Heart left ventricle (tissue), 16 donors: Measurements from ENCODE around the gene CACNA1E. TPM values are rescaled to one million over a fixed set of nuclear protein-coding genes. Genes with fewer than 3 reads are reported as not detected.

Experiments used
- ATAC-seq, 4 donors: fragments of 200-7000 bp; cut with Tn5 transposase; one replicate each; pipeline ENCODE4 v1.9.1; 2020 to 2022; ENCODE audit warnings: moderate library complexity in 4 of 4, mild to moderate bottlenecking in 3 of 4, moderate number of reproducible peaks in 1 of 4
- DNase-seq, 5 donors: peaks; one replicate each; pipeline ENCODE4 v3.0.0-alpha.2; 2020
- H3K27ac ChIP-seq, 12 donors: fragments of 200-600 bp; sonication (generic) in 4 of 12; one replicate each; pipeline versions ENCODE4 v1.5.0 to v1.8.0; 2016 to 2022; ENCODE audit warnings: mild to moderate bottlenecking in 2 of 12
- H3K27me3 ChIP-seq, 9 donors: fragments of 200-600 bp; sonication (generic) in 2 of 9; one replicate each; pipeline versions ENCODE4 v1.5.1 to v1.8.0; 2016 to 2022; ENCODE audit warnings: mild to moderate bottlenecking in 3 of 9
- H3K36me3 ChIP-seq, 9 donors: fragments of 200-600 bp; sonication (generic) in 2 of 9; one replicate each; pipeline versions ENCODE4 v1.5.0 to v1.8.0; 2018 to 2022; ENCODE audit warnings: mild to moderate bottlenecking in 2 of 9
- H3K4me1 ChIP-seq, 12 donors: fragments of 200-600 bp; sonication (generic) in 4 of 12; one replicate each; pipeline versions ENCODE4 v1.5.0 to v1.8.0; 2016 to 2022; ENCODE audit warnings: mild to moderate bottlenecking in 3 of 12
- H3K4me3 ChIP-seq, 12 donors: fragments of 200-600 bp; sonication (generic) in 4 of 12; one replicate each; pipeline versions ENCODE4 v1.5.0 to v1.8.0; 2017 to 2022; ENCODE audit warnings: mild to moderate bottlenecking in 9 of 12, moderate library complexity in 4 of 12
- H3K9me3 ChIP-seq, 12 donors: fragments of 200-600 bp; sonication (generic) in 4 of 12; one replicate each; pipeline versions ENCODE4 v1.5.0 to v1.8.0; 2016 to 2022; ENCODE audit warnings: mild to moderate bottlenecking in 1 of 12
- CTCF ChIP-seq, 12 donors: fragments of 200-600 bp; sonication (generic) in 4 of 12; IDR thresholded peaks; one replicate each; pipeline versions ENCODE4 v1.5.0 to v1.8.0; 2018 to 2022; ENCODE audit warnings: antibody characterized with exemption in 12 of 12, mild to moderate bottlenecking in 5 of 12
- POLR2A ChIP-seq, 2 donors: fragments of 450-650 bp; IDR thresholded peaks; one replicate each; pipeline ENCODE4 v1.6.1; 2017; ENCODE audit warnings: antibody characterized with exemption in 2 of 2, mild to moderate bottlenecking in 2 of 2, moderate library complexity in 2 of 2
- WGBS, 4 donors: extraction: QIAGEN DNeasy Blood & Tissue Kit in 2 of 4; methylation state at CpG; one replicate each; pipeline versions ENCODE4 v1.1.5 to v1.1.7; 2013 to 2018; 5-methylcytosine and 5-hydroxymethylcytosine counted together
- intact Hi-C, 10 donors: fragments of 100-400 bp; cut with DNase I; formaldehyde crosslinking; loops; one replicate each; pipeline versions ENCODE4 v1.11.1 to v1.14.2; 2022
- polyA plus RNA-seq, 2 donors: library from polyadenylated mRNA; stranded (reverse); fragments of 200-250 nt; gene quantifications; one replicate each; pipeline ENCODE4 v1.2.3, GENCODE V29; 2013
- total RNA-seq, 9 donors: library from RNA; depleted of rRNA in 2 of 9; stranded (reverse); fragments of >200 nt in 2 of 9; fragmentation: NEBNext Ultra II Directional in 3 of 9; extraction: Animal tissue kit (Norgen Biotek cat#: 25700) in 3 of 9; gene quantifications; one replicate each; pipeline versions ENCODE4 v1.1.0 to v1.2.4, GENCODE V29; 2016 to 2023
- donor health status: ischemic (EF 13 %, LVEDD 7.1; RV severe dilation, severe dysfunction).
- donor health status: healthy with polysubstance abuse.
- donor health status: DM: no; HTN: yes; CAD: no.
- donor health status: DM: no; HTN: no; CAD: no.
- donor health status: ischemic (EF 25% LVEDD 6.9; RV normal size, moderate dysfunction).
- donor health status: ischemic (EF 25% LVEDD 5.7; RV mildly dilated, moderate dysfunction).
- donor health status: healthy.
- donor health status: DM: yes; HTN: yes; CAD: no.
- donor health status: ischemic (EF 35%, LVEDD 5.7; RV mildly dilated, moderate dysfunction).
- donor health status: nonischemic (EF 11% LVEDD 7.7; RV severe dilation, severe dysfunction).
- donor health status: DM: yes; HTN: yes; CAD: no.
- donor health status: PGD.
- donor health status: ischemic (EF 29% LVEDD 5.4; RV normal size, mild dysfunction).
- donor health status: nonischemic (EF 23%, LVEDD 6.1; RV moderate dilation, normal function).

CACNA1E gene
- total and polyA plus RNA-seq, 11 donors, result 0.02 to 1.9 (median 0.10) TPM

DNA sequence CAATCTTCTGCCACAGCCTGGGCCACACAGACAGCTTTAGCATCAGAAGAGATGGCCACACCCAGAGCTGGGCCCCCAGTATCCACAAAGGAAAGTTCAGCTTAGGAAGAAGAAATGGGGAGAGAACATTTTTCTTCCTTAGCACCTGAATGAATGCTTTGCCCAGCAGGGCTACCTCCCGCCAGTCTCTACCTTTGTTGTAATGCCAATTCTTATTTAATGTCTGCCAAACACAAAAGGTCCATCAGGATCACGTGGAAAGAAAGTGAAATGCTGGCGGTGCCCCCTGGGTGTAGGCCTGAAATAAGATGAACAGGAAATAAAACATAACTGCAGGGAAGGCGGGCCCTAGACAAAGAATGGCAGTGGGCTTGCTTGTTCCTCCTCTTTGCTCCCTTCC lies 125.6 kb downstream of the CACNA1E start:
- DNase-seq (no peak), ATAC-seq (no peak)
- peaks cover 0 to 9% (median 0%) of the 10 kb centered on the region in 12 donors for H3K9me3 ChIP-seq
- no peaks in the 10 kb centered on the region for H3K36me3 ChIP-seq
- no peaks in the 10 kb centered on the region for H3K4me1 ChIP-seq
- no peak overlapping the region for H3K4me3 ChIP-seq
- intact Hi-C loops, result no loop called here
- peaks cover 0 to 6% (median 0%) of the 10 kb centered on the region in 9 donors for H3K27me3 ChIP-seq
- no peak for TF ChIP-seq CTCF (IDR thresholded peaks at IDR 0.05)
- TF ChIP-seq POLR2A (IDR thresholded peaks at IDR 0.05), result no peak
- H3K27ac ChIP-seq, result no peak overlapping the region
- WGBS, 4 donors, result 41 to 52% (median 45%) methylated on average over 4 of the region's 4 CpGs

- DNase-seq, result no peak
- peaks cover 0 to 5% (median 0%) of the 10 kb centered on the region in 9 donors for H3K27me3 ChIP-seq
- WGBS, 4 donors, result 59 to 87% (median 73%) methylated on average over 3 of the region's 3 CpGs
- H3K36me3 ChIP-seq, result no peaks in the 10 kb centered on the region
- no peak for ATAC-seq
- no peaks in the 10 kb centered on the region for H3K4me1 ChIP-seq
- H3K4me3 ChIP-seq, result no peak overlapping the region
- no peak for TF ChIP-seq POLR2A (IDR thresholded peaks at IDR 0.05)
- TF ChIP-seq CTCF (IDR thresholded peaks at IDR 0.05), result no peak
- peaks cover 0 to 14% (median 0%) of the 10 kb centered on the region in 12 donors for H3K9me3 ChIP-seq
- intact Hi-C loops, result no loop called here
- H3K27ac ChIP-seq, result no peak overlapping the region
These were observed 128.8 kb downstream of the CACNA1E start for GRCh38 chr1:181612100-181612499.

GRCh38 chr1:181618559-181618958 lies 135.2 kb downstream of the CACNA1E start:
- ATAC-seq, result no peak
- intact Hi-C loops, result no loop called here

DNA sequence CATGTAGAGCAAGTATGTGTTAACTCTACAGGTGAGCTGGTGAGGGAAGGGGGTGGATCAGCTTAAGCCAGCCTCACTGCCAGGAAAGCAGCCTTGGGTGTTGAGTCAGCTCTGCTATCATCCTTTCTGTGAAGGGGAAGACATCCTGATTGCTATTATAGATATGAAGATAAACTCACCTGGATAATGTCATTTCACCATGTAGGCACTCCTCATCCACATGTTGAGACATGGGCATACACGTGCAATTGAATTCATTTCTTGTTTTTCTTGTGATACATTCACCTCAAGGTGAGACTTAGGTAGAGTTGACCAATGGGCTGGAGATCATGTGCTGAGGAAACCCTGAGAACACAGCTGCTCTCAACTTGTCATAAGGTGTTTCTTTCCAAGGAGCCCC lies 136.9 kb downstream of the CACNA1E start:
- Histone ChIP-seq H3K36me3 (no peaks in the 10 kb centered on the region), H3K4me3 (no peak overlapping the region), H3K9me3 (peaks cover 0 to 3% (median 0%) of the 10 kb centered on the region in 12 donors), H3K27me3 (peaks cover 0 to 6% (median 0%) of the 10 kb centered on the region in 9 donors), H3K27ac (no peak overlapping the region), H3K4me1 (no peaks in the 10 kb centered on the region)
- ATAC-seq, result no peak
- 83 to 92% (median 86%) methylated on average over 1 of the region's 1 CpG for WGBS, 4 donors
- intact Hi-C loops, result no loop called here
- no peak for DNase-seq
- TF ChIP-seq CTCF (IDR thresholded peaks at IDR 0.05) (no peak), POLR2A (IDR thresholded peaks at IDR 0.05) (no peak)

More at GRCh38 chr1:181618559-181618958, 135.2 kb downstream of the CACNA1E start:
- no peak overlapping the region for H3K4me3 ChIP-seq
- no peak for TF ChIP-seq POLR2A (IDR thresholded peaks at IDR 0.05)
- no peak for TF ChIP-seq CTCF (IDR thresholded peaks at IDR 0.05)
- 26 to 52% (median 28%) methylated on average over 2 of the region's 2 CpGs for WGBS, 4 donors
- DNase-seq, result no peak
- H3K9me3 ChIP-seq, result peaks cover 0 to 12% (median 0%) of the 10 kb centered on the region in 12 donors
- H3K27ac ChIP-seq, result no peak overlapping the region
- no peaks in the 10 kb centered on the region for H3K4me1 ChIP-seq
- H3K36me3 ChIP-seq, result no peaks in the 10 kb centered on the region
- peaks cover 0 to 6% (median 0%) of the 10 kb centered on the region in 9 donors for H3K27me3 ChIP-seq
